Measurements from ENCODE around the gene MRM2. TPM values are rescaled to one million over a fixed set of nuclear protein-coding genes. Genes with fewer than 3 reads are reported as not detected.

The MRM2 gene
- polyA plus RNA-seq, 1 donor from 2014 or later: 21.4 TPM

GRCh38 chr7:2224934-2225333, 17.1 kb downstream of the MRM2 start:
- TF ChIP-seq POLR2AphosphoS5 (IDR thresholded peaks at IDR 0.05) (no peak), CTCF (IDR thresholded peaks at IDR 0.05; ENCODE audit: poor library complexity, severe bottlenecking) (no peak), SMC3 (conservative IDR thresholded peaks at IDR 0.05; ENCODE audit: poor library complexity) (no peak), REST (IDR thresholded peaks at IDR 0.05; ENCODE audit: borderline replicate concordance) (no peak), TAF1 (IDR thresholded peaks at IDR 0.05; ENCODE audit: low read depth) (no peak), EP300 (conservative IDR thresholded peaks at IDR 0.05; ENCODE audit: poor library complexity, severe bottlenecking) (no peak), EZH2 (IDR thresholded peaks at IDR 0.05; ENCODE audit: borderline replicate concordance, insufficient read depth, low read length, poor library complexity, severe bottlenecking) (no peak), MXI1 (conservative IDR thresholded peaks at IDR 0.05; ENCODE audit: poor library complexity, severe bottlenecking) (no peak), RAD21 (conservative IDR thresholded peaks at IDR 0.05) (no peak)
- no peaks in the 10 kb centered on the region for H3K9me3 ChIP-seq (ENCODE audit: low read length)
- no peak overlapping the region for H3K27ac ChIP-seq (ENCODE audit: low read length)
- no peaks in the 10 kb centered on the region for H3F3A ChIP-seq (ENCODE audit: insufficient read depth, low read length, poor library complexity, severe bottlenecking)
- no peaks in the 10 kb centered on the region for H3K36me3 ChIP-seq (ENCODE audit: insufficient read depth, low read length)
- H3K27me3 ChIP-seq (ENCODE audit: insufficient read depth, low read depth, low read length): no peaks in the 10 kb centered on the region
- H3K9me2 ChIP-seq (ENCODE audit: insufficient read depth, low read length): no peaks in the 10 kb centered on the region
- H3K9ac ChIP-seq (ENCODE audit: low read length): no peak overlapping the region
- no peaks in the 10 kb centered on the region for H4K20me1 ChIP-seq (ENCODE audit: insufficient read depth)
- no peaks in the 10 kb centered on the region for H3K79me2 ChIP-seq (replicated peaks; ENCODE audit: insufficient read depth, low read length)
- H3K4me2 ChIP-seq (ENCODE audit: low read length): no peak overlapping the region
- H2AFZ ChIP-seq (ENCODE audit: low read depth, low read length): no peak overlapping the region
- H3K4me3 ChIP-seq (ENCODE audit: low read length): no peak overlapping the region

- Histone ChIP-seq H3K9me3 (ENCODE audit: low read length) (no peaks in the 10 kb centered on the region), H3K27me3 (ENCODE audit: insufficient read depth, low read depth, low read length) (no peaks in the 10 kb centered on the region), H3K4me2 (ENCODE audit: low read length) (no peak overlapping the region), H3K36me3 (ENCODE audit: insufficient read depth, low read length) (no peaks in the 10 kb centered on the region), H3K9ac (ENCODE audit: low read length) (no peak overlapping the region), H3F3A (ENCODE audit: insufficient read depth, low read length, poor library complexity, severe bottlenecking) (no peaks in the 10 kb centered on the region), H3K27ac (ENCODE audit: low read length) (no peak overlapping the region), H3K4me3 (ENCODE audit: low read length) (no peak overlapping the region), H2AFZ (ENCODE audit: low read depth, low read length) (no peak overlapping the region), H3K9me2 (ENCODE audit: insufficient read depth, low read length) (no peaks in the 10 kb centered on the region), H4K20me1 (ENCODE audit: insufficient read depth) (no peaks in the 10 kb centered on the region), H3K79me2 (replicated peaks; ENCODE audit: insufficient read depth, low read length) (no peaks in the 10 kb centered on the region)
- TF ChIP-seq MXI1 (conservative IDR thresholded peaks at IDR 0.05; ENCODE audit: poor library complexity, severe bottlenecking) (no peak), POLR2AphosphoS5 (IDR thresholded peaks at IDR 0.05) (no peak), TAF1 (IDR thresholded peaks at IDR 0.05; ENCODE audit: low read depth) (no peak)
These were observed 17.5 kb downstream of the MRM2 start for GRCh38 chr7:2224491-2224928.

GRCh38 chr7:2223321-2223720, 18.7 kb downstream of the MRM2 start:
- Histone ChIP-seq H3K79me2 (replicated peaks; ENCODE audit: insufficient read depth, low read length) (no peaks in the 10 kb centered on the region), H3K9ac (ENCODE audit: low read length) (no peak overlapping the region), H3K27me3 (ENCODE audit: insufficient read depth, low read depth, low read length) (no peaks in the 10 kb centered on the region), H4K20me1 (ENCODE audit: insufficient read depth) (no peaks in the 10 kb centered on the region), H3K9me2 (ENCODE audit: insufficient read depth, low read length) (no peaks in the 10 kb centered on the region), H3F3A (ENCODE audit: insufficient read depth, low read length, poor library complexity, severe bottlenecking) (no peaks in the 10 kb centered on the region), H2AFZ (ENCODE audit: low read depth, low read length) (no peak overlapping the region), H3K4me3 (ENCODE audit: low read length) (no peak overlapping the region), H3K36me3 (ENCODE audit: insufficient read depth, low read length) (no peaks in the 10 kb centered on the region), H3K9me3 (ENCODE audit: low read length) (no peaks in the 10 kb centered on the region), H3K4me2 (ENCODE audit: low read length) (no peak overlapping the region), H3K27ac (ENCODE audit: low read length) (no peak overlapping the region)
- TF ChIP-seq MXI1 (conservative IDR thresholded peaks at IDR 0.05; ENCODE audit: poor library complexity, severe bottlenecking): no peak
- TF ChIP-seq EZH2 (IDR thresholded peaks at IDR 0.05; ENCODE audit: borderline replicate concordance, insufficient read depth, low read length, poor library complexity, severe bottlenecking): no peak
- no peak for TF ChIP-seq RAD21 (conservative IDR thresholded peaks at IDR 0.05)
- TF ChIP-seq POLR2AphosphoS5 (IDR thresholded peaks at IDR 0.05): no peak
- no peak for TF ChIP-seq TAF1 (IDR thresholded peaks at IDR 0.05; ENCODE audit: low read depth)
- no peak for TF ChIP-seq SMC3 (conservative IDR thresholded peaks at IDR 0.05; ENCODE audit: poor library complexity)
- TF ChIP-seq REST (IDR thresholded peaks at IDR 0.05; ENCODE audit: borderline replicate concordance): no peak
- TF ChIP-seq EP300 (conservative IDR thresholded peaks at IDR 0.05; ENCODE audit: poor library complexity, severe bottlenecking): no peak
- no peak for TF ChIP-seq CTCF (IDR thresholded peaks at IDR 0.05; ENCODE audit: poor library complexity, severe bottlenecking)
